ENCODE data around the gene HMGCL.

DNA sequence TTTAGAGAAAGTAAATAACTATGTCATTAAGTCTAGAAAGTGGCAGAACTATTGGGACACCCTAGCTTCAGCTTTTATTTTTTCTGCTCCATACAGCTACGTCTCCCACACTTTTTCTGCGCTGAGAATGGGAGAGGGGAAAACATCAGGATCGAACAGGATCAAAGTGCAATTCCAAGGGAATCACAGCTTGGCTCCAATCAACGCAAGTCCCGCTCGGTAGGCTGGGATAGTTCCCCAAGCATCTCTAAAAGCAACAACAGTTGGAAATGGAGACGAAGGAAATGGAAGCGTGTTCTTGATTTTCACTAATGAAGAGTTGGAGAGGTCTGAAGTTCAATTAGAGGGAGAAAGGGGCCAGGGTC is 536 bp downstream of the HMGCL start:
- TF ChIP-seq, protein P1, sequence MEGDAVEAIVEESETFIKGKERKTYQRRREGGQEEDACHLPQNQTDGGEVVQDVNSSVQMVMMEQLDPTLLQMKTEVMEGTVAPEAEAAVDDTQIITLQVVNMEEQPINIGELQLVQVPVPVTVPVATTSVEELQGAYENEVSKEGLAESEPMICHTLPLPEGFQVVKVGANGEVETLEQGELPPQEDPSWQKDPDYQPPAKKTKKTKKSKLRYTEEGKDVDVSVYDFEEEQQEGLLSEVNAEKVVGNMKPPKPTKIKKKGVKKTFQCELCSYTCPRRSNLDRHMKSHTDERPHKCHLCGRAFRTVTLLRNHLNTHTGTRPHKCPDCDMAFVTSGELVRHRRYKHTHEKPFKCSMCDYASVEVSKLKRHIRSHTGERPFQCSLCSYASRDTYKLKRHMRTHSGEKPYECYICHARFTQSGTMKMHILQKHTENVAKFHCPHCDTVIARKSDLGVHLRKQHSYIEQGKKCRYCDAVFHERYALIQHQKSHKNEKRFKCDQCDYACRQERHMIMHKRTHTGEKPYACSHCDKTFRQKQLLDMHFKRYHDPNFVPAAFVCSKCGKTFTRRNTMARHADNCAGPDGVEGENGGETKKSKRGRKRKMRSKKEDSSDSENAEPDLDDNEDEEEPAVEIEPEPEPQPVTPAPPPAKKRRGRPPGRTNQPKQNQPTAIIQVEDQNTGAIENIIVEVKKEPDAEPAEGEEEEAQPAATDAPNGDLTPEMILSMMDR (IDR thresholded peaks at IDR 0.05; ENCODE audit: low read depth, low read length): no peak
- TF ChIP-seq EZH2phosphoT487 (IDR thresholded peaks at IDR 0.05; ENCODE audit: low read depth): no peak
